Measurements from ENCODE around the gene TMEM86A.
"Not testable (repeated sequence)": the region's sequence is repeated elsewhere in the genome, so short reads cannot be mapped to it uniquely, and the experiment has no call there.

TMEM86A gene, protein sequence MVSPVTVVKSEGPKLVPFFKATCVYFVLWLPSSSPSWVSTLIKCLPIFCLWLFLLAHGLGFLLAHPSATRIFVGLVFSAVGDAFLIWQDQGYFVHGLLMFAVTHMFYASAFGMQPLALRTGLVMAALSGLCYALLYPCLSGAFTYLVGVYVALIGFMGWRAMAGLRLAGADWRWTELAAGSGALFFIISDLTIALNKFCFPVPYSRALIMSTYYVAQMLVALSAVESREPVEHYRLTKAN

DNA sequence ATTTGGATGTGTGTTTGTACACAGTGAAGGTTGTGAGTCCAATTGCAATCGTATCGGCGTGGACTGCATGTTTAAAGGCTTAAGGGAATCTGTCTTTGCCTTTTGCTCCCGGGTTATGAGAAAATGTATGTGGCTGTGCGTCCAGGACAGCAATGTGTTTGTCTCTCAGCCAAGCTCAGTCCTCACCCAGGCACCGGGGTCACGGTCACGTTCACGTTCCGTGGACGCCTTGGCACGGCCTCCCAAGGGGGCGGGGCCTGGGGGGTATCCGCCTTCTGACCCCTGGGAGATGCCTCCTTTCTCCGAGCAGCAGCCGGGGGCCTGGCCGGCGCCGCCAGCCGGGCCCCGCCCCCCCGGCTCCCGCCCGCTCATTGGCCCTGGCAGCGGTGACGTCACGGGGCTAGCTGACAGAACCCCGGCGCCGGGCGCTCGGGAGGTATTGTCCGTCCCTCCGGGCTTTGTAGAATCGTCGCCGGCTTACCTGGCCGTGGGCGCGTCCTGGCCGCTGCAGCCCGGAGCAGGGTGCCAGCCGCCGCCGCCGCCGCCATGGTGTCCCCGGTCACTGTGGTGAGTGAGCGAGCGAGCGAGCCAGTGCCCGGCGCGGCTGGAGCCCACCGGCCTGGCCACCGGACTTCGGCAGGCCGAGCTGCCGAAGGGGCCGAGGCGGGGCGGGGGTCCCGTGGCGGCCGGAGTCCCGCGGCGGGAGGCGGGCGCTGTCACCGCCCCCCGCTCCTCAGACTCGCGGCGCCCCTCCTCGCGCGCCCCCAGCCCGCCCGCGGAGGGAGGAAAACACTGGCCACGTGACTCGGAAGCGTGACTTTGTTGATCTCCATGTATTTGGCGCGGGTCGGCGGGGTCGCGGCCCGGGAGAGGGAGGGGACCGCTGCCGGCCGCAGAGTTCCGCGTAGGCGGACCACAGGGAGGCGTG, at the start of gene TMEM86A:
TSS of gene TMEM86A (plus strand) at position 439 of the 928 bp plus-strand sequence. CDS start at position 547, 108 bp downstream.
- peak; percentile 88 for DNase-seq

DNA sequence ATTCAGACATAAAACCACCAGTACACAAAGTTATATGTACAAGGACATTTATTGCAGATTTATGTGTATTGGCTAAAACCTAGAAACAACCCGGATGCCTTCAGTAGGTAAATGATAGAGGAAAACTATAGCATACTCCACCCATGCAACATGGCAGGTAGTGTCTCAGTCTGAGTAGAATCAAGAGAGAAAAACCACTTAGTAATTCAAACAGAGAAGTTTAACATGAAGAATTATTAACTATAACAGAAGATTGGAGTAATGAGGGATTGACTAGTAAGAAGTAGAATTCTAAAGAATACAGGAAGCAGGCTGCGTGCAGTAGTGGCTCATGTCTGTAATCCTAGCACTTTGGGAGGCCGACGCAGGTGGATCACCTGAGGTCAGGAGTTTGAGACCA, 48.2 kb upstream of the TMEM86A start:
- DNase-seq, result no peak

DNA sequence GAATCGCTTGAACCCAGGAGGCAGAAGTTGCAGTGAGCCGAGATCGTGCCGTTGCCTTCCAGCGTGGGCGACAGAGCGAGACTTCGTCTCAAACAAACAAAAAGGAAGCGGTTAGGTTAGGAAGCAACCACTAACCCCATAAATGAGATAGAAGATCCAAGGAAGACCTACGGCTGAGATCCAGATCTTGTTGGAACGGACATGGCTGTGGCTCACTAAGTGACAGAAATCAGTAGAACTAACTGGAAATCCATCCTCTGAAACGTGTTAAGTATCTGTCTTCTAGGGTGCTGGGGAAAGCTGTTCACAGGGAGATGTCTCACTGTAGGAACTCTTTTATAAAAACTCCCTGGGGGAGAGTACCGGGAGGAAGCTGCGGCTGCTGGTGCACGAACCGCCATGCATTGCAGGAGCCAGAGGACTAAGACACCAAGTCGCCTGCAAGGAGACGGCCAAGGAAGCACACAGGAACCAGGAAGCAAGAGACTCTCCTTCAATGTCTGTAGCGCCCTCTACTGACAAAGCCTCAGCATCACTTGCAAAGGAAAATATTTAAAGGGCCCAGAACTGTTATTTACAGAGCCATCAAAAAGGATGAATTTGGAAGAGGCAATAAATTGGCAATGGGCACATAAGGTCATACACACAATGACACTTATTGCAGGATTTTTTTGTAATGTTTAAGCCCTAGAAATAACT, 47.6 kb upstream of the TMEM86A start:
- peak; percentile 55 for DNase-seq

DNA sequence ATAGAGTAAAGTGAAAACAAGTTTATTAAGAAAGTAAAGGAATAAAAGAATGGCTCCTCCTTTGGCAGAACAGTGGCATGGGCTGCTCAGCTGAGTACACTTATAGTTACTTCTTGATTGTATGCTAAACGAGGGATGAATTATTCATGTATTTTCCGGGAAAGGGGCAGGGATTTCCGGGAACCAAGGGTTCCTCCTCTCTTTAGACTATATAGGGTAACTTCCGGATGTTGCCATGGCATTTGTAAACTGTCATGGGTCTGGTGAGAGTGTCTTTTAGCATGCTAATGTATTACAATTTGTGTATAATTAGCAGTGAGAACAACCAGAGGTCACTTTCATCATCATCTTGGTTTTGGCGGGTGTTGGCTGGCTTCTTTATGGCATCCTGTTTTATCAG, 40.9 kb upstream of the TMEM86A start:
- DNase-seq, result no peak

DNA sequence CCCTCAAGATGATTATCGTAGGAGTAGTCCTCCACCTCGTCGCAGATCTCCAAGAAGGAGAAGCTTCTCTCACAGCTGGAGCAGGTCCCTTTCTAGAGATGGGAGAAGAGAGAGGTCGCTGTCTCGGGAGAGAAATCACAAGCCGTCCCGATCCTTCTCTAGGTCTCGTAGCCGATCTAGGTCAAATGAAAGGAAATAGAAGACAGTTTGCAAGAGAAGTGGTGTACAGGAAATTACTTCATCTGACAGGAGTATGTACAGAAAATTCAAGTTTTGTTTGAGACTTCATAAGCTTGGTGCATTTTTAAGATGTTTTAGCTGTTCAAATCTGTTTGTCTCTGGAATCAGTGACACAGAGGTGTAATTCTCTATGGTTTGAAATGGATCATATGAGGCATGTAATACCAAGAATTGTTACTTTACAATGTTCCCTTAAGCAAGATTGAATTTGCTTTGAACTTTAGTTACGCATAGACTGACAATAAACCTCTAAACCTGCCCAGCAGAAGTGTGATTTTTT, 33.2 kb upstream of the TMEM86A start:
- not testable (repeated sequence) for DNase-seq

DNA sequence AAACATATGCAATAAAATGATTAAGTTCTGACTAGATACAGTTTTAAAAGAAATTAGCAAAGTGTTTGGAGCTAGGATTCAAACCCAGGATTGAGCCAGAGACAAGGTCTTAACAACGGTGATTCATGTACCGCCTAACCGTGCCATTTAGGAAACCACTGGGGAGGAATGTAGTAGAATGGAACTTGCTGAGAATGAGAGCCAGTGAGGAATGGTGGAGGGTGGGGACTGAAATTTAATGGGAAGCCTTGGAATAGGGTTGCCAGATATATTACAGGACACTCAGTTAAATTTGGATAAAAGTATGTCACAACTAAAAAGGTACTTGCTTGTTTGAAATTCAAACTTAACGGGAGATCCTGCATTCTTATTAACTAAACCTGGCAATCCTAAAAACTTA, 30.4 kb upstream of the TMEM86A start:
- no peak for DNase-seq

DNA sequence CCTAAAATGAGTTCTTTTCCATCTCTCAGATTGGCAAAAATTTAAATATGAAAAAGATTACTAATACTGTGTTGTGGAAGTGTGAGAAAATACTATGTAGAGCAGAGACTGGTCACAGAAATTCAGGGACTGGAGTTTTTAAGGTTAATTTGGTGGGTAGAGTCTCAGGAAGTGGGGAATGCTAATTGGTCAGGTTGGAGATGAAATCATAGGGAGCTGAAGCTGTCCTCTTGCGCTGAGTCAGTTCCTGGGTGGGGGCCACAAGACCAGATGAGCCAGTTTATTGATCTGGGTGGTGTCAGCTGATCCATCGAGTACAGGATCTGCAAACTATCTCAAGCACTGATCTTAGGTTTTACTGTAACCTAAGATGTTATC, 29.4 kb upstream of the TMEM86A start:
- DNase-seq, result peak; percentile 39

DNA sequence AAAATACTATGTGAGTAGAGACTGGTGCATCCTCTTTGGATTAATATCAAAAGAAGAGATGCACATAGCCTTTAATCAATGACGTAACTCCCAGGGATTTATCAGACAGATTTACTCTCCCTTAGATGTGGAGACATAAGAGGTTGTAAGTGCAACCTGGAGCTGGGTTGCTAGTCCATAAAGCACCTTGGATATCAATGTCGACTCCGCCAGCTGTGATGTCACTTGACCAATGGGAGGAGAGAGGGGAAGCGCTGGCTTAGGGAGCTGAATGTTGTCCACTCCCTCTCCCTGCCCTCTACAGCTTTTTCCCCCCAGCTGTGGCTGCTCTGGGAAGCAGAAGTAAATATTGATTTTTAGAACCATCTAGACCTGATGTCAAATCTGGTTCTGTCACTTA, 28.9 kb upstream of the TMEM86A start:
- no peak for DNase-seq

DNA sequence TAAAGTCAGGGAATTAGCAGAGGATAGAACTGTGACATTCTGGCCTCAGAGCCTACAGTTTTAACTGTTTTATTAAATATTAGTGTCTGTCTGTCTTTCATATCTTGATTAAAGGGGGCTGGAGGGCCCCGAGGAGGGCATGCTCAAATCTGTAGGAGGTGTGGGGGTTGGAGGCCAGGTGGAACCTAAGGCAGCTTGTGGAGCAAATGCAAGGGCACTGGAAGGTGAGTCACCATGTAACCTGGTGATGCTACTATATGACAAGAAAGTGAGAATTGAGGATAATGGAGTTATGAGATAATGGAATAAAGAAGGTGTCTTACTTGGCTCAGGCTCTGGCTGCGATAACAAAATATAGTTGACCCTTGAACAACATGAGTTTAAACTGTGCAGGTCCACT, 27.3 kb upstream of the TMEM86A start:
- peak; percentile 27 for DNase-seq

DNA sequence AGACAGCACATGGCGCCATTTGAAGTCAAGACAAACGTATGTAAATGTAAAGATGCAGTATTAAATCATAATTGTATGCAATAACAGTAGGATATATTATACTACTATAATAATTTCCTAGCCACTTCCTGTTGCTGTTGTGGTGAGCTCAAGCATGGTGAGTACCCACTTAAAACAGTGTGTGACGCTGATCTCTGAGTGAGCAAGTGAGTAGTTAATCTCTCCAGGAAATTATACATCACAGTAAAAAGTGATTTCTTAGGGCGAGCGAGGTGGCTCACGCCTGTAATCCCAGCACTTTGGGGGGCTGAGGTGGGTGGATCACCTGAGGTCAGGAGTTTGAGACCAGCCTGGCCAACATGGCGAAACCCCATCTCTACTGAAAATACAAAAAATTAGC, 26.4 kb upstream of the TMEM86A start:
- peak; percentile 56 for DNase-seq

DNA sequence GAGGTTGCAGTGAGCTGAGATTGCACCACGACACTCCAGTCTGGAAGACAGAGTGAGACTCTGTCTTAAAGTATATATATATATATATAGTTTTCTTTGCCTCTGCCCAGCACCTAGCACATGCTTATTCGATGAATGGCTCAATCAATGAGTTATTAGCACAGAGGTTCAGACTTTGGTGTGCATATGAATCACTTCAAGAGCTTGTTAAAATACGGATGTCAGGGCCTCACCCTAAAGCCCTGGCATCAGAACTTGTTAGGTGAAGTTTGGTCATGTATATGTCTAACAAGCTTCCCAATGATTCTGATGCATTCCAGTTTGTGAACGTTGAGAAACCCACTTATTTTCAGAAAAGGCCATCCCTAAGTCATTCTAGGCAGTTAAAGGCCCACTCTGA, 21.8 kb upstream of the TMEM86A start:
- DNase-seq, result no peak

DNA sequence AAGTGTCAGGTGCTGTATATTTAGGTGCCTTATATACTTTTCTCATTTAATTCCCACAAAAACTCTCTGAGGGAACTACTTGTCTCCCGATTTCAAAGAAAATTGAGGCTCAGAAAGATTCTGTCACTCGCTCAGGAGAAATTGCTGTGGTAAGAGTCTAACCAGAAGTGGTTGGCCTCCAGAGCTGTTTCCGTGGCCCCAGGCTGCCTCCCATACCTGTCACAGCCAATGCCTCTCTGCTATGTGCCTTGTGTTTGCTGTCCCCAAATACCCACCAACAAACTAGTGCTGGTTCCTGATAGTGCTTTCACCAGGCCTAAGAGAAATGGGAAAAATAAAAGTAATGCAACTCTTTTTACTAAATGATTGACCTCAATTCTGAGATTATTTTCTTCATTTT, 21.0 kb upstream of the TMEM86A start:
- no peak for DNase-seq

DNA sequence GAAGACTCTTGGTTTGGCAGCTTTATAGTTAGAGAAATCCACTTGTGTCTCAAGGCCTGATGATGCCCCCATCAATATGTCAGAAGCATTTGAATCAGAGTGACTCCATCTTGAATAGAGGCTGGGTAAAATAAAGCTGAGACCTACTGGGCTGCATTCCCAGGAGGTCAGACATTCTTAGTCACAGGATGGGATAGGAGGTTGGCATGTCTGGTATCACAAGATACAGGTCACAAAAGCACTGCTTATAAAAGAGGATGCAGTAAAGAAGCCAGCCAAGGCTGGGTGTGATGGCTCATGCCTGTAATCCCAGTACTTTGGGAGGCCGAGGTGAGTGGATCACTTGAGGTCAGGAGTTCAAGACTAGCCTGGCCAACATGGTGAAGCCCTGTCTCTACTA, 16.6 kb upstream of the TMEM86A start:
- not testable (repeated sequence) for DNase-seq

DNA sequence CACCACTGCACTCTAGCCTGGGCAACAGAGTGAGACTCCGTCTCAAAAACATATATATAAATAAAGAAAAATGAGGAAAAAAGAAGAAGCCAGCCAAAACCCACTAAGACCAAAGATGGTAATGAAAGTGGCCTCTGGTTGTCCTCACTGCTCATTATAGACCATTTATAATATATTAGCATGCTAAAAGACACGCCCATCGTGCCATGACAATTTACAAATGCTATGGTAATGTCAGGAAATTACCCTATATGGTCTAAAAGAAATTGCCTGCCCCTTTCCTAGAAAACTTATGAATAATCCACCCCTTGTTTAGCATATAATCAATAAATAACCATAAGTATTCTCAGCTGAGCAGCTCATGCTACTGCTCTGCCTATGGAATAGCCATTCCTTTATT, 16.1 kb upstream of the TMEM86A start:
- DNase-seq, result no peak

DNA sequence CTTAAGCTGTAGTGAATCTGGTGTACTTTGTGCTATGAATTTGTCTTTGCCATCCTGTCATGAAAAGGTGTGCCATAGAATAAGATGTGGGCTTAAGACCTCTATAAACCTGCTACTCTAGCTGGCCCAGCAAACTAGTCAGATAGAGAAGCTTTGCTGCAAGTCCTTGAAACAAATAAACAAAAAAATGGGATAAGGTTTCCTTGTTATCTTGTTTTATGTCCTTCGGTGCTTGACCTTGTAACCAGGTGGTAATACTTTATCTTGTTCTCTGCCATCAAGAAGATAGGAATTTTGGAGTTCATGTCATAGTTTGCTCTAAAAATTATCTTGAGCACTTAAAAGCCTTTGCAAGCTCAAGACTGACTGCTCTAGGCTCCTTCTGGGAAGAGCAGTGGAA, 14.3 kb upstream of the TMEM86A start:
- DNase-seq, result no peak

DNA sequence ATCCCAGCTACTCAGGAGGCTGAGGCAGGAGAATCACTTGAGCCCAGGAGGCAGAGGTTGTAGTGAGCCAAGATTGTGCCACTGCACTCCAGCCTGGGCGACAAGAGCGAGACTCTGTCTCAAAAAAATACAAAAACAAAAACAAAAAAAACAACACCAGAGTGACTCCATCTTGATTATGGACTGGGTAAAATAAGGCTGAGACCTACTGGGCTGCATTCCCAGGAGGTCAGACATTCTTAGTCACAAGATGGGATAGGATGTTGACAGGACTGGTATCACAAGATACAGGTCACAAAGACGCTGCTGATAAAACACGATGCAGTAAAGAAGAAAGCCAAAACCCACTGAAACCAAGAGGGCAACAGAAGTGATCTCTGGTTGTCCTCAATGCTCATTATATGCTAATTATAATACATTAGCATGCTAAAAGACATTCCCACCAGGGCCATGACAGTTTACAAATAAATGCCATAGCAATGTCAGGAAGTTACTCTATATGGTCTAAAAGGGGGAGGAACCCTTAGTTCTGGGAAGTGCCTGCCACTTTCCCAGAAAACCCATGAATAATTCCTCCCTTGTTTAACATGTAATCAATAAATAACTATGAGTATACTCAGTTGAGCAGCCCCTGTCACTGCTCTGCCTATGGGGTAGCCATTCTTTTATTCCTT, 7.0 kb upstream of the TMEM86A start:
- not testable (repeated sequence) for DNase-seq

DNA sequence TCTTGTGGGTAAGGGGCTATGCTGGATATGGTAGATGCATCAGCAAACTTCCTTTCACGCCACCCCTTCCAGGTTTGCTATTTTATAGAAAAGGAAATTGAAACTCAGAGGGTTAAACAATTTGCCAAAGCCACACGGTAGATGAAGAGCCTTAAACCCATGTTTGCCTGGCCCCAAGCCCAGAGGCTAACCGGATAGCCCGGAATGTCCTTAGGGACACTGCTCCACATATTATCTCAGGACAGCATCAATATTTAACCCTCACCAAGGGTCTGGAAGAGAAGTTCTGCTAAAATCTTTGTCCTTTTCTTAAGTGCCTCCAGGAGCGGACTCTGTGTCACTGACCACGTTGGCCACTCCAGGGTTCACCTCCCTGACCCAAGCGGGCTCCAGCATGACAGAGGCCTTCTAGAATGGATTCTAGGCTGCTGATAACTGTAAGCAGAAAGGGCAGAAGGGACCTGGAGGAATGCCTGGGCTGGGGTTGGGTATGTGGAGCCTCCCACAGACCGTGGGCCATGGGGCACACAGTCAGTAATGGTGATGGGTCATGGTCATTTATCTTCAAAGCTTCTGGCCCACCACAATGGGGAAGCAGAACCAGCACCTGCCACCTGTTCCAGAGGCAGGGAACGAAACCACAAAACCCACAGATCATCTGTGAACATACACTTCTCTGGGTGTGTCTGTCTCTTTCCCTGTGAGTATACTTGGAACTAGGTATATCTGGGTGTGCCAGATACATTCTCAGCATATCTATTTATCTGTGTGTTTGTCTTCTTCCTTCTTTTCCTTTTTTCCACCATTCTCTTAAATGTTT, 5.4 kb upstream of the TMEM86A start:
- DNase-seq, result no peak

DNA sequence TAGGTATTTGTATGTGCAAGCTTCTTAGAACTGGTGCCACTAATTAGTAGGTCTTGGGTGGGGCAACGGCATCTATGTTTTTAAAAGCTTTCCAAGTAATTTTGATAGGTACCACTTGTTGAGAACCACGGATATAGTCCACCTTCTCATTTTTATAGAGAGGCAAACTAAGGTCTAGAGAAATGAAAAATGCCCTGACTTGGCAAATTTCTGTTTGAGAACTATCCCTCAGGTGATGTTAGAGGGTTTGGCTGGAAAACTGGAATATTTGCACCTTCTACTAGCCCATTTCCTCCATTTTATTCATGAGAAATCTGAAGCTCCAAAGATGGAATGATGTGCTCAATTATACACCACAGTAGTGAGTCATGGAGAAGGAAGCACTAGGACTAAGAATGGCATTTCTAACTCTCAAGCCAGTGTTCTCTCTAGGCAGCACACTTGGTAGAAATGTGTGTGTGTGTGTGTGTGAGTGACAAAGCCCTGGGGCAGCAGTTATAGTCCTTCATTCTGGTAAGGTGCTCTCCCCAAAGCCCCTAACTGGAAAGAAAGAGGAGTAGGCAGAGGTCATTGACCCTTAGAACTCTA, 1.8 kb upstream of the TMEM86A start:
- DNase-seq, result no peak

DNA sequence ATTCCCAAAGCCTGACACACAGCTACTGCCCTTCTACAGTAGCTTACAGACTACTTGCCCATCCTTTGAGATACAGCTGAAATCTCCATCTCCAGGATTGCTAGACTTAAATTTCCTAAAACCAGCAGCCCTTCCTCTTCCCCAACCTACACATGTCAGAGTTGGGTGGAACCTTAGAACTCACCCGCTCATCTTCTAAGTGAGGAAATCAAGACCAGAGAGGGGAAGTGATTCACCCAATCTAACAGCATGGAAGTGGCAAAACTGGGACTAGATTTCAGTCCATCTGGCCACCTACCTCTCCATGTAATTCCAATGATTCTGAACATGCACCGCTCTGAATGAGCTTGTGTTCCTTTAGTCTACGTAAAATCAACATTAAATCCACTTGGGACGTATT, 1.0 kb upstream of the TMEM86A start:
- DNase-seq, result no peak

DNA sequence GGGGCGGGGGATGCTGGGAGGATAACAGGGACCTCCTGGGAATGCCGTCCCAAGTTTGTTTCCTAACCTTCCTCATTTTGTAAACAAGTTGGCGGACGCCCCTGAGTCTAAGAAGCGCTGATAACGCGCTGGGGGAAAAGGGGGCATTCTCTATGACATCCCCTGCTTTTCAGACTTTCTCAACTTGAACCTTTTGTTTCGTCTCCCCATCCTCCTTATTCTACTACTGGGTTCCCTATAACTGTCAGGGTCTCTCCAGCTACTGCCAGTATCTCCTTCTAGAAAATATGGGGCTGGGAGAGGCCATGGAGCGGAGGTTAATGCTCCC, 654 bp downstream of the TMEM86A start:
- DNase-seq, result no peak

DNA sequence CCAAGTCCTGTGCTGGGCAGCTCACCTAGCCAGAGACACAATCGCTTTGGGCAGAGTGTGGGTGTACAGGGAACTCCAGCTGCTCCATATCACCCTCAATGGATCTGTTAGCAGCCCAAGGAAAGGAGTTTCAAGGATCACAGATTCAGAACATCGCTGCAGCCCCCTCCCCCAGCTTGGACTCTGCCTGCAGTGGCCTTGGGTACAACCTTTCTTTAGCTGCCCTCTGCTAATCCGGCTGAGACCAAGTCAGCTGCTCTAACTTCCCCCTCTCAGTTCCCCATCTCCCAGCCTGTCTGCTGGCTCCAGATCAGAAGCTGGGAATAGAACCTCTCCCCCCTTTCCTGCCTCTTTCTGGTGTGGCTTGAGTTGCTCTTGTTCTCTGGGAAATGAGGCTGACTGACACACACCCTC, 1.3 kb downstream of the TMEM86A start:
- no peak for DNase-seq

DNA sequence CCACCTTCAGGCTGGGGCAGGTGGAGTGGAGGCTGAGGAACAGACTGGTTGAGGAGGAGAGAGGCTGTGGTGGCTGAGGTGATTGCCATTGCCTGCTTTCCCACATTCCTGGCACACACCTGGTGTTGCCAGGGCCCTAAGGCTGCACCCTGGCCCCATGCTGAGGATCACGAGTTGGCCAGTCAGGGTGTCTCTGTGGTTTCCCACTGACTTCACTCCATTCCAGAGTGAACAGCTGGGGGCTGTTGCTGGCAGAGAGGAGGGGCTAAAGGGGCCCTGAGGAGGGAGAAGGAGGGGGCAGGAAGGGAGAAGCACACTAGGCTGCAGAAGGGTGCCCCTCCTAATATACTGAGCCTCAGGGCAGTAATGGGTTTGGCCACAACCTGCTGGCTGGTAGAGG, 1.8 kb downstream of the TMEM86A start:
- no peak for DNase-seq

All from stimulated activated CD4-positive, alpha-beta T cell treated with anti-CD3 and anti-CD28 coated beads, Interleukin-4, amount 100 ng/mL, for 24 hours (primary cell).